ENCODE data around the gene MMP8.

Gene MMP8

GRCh38 chr11:102662607-102663006, 62.1 kb downstream of the MMP8 start (continued):
- no peak for TF ChIP-seq ELK4 (IDR thresholded peaks at IDR 0.05; ENCODE audit: borderline replicate concordance, low read depth, low read length)
- no peak for TF ChIP-seq SP7 (tag by site-specific recombination; IDR thresholded peaks at IDR 0.05)
- TF ChIP-seq ZNF837 (tag by site-specific recombination; IDR thresholded peaks at IDR 0.05) = no peak
- no peak for TF ChIP-seq PRDM4 (tag by site-specific recombination; IDR thresholded peaks at IDR 0.05)

Measured in HEK293 (cell line).